Fibroblast of lung (primary cell): ENCODE measurements around the gene APBA2. TPM values are rescaled to one million over a fixed set of nuclear protein-coding genes. Genes with fewer than 3 reads are reported as not detected.

ENCODE experiments used
- DNase-seq, 2 donors: peaks; one replicate each; pipeline versions ENCODE4 v3.0.0 to v3.0.0-alpha.2; 2010; ENCODE audit warnings: low read depth in 2 of 2
- H2AFZ ChIP-seq: 2 replicates; pipeline ENCODE4 v1.5.1; 2012; ENCODE audit warnings: low read length, control low read depth, inconsistent platforms
- H3K27ac ChIP-seq: 2 replicates; pipeline ENCODE4 v1.5.1; 2011; ENCODE audit warnings: low read length, control low read depth; ENCODE audit not compliant: insufficient read depth
- H3K27me3 ChIP-seq: 2 replicates; pipeline ENCODE4 v1.5.1; 2011; ENCODE audit warnings: mild to moderate bottlenecking, low read length; ENCODE audit not compliant: control insufficient read depth, insufficient read depth
- H3K36me3 ChIP-seq: 2 replicates; pipeline ENCODE4 v1.5.1; 2011; ENCODE audit warnings: low read length; ENCODE audit not compliant: control insufficient read depth, insufficient read depth
- H3K4me1 ChIP-seq: 2 replicates; pipeline ENCODE4 v1.5.1; 2011; ENCODE audit warnings: low read length; ENCODE audit not compliant: control insufficient read depth, insufficient read depth; ENCODE audit errors: extremely low read depth
- H3K4me2 ChIP-seq: 2 replicates; pipeline ENCODE4 v1.5.1; 2011; ENCODE audit warnings: low read length, control low read depth; ENCODE audit not compliant: insufficient read depth; ENCODE audit errors: extremely low read depth
- H3K4me3 ChIP-seq, 4 experiments: fragments of 200-600 bp in 1 of 4; sonication (generic) in 1 of 4; replicated peaks in 1 of 4; 2 replicates each; pipeline ENCODE4 v1.5.1; 2011 to 2016; ENCODE audit warnings: low read length in 4 of 4, low read depth in 3 of 4, mild to moderate bottlenecking in 3 of 4, control low read depth in 2 of 4, inconsistent platforms in 1 of 4, mixed read lengths in 1 of 4; ENCODE audit not compliant: insufficient read depth in 1 of 4; ENCODE audit errors: control extremely low read depth in 1 of 4
- H3K79me2 ChIP-seq: 2 replicates; pipeline ENCODE4 v1.5.1; 2012; ENCODE audit warnings: mild to moderate bottlenecking, low read length, inconsistent platforms; ENCODE audit not compliant: control insufficient read depth, insufficient read depth
- H3K9ac ChIP-seq: 2 replicates; pipeline ENCODE4 v1.5.1; 2011; ENCODE audit warnings: mild to moderate bottlenecking, low read length, control low read depth; ENCODE audit not compliant: insufficient read depth
- H3K9me3 ChIP-seq: 2 replicates; pipeline ENCODE4 v1.5.1; 2012; ENCODE audit warnings: low read depth, low read length; ENCODE audit not compliant: control insufficient read depth, insufficient read depth
- H4K20me1 ChIP-seq: 2 replicates; pipeline ENCODE4 v1.5.1; 2011; ENCODE audit warnings: low read length; ENCODE audit not compliant: control insufficient read depth, insufficient read depth; ENCODE audit errors: extremely low read depth
- CTCF ChIP-seq, 2 donors: IDR thresholded peaks in 1 of 2; conservative IDR thresholded peaks in 1 of 2; 1 replicate in 1 of 2; 2 replicates in 1 of 2; pipeline ENCODE4 v1.5.1; 2011 to 2012; ENCODE audit warnings: low read length in 2 of 2, control low read depth in 1 of 2, inconsistent platforms in 1 of 2, low read depth in 1 of 2, mild to moderate bottlenecking in 1 of 2
- EZH2 ChIP-seq: IDR thresholded peaks from 2 replicates; pipeline ENCODE4 v1.5.1; 2012; ENCODE audit warnings: low read length, control low read depth, mild to moderate bottlenecking; ENCODE audit errors: missing control alignments
- polyA plus RNA-seq, 2 donors: library from polyadenylated mRNA; depleted of rRNA in 1 of 2; stranded (reverse) in 1 of 2; unstranded in 1 of 2; fragments of >200 nt; gene quantifications; 2 replicates each; pipeline ENCODE4 v1.2.1, GENCODE V29; 2011 to 2012; ENCODE audit warnings: missing spikeins in 1 of 2
- total RNA-seq: library from RNA; depleted of rRNA; stranded (reverse); fragments of >200 nt; gene quantifications from 2 replicates; pipeline ENCODE4 v1.2.1, GENCODE V29; 2014

Gene APBA2
- total and polyA plus RNA-seq, 2 donors (not counting 1 experiment from before 2014, with no cell fraction given): 9.5 to 20.3 TPM

- no peak overlapping the region for H3K4me2 ChIP-seq
- H3K4me3 ChIP-seq: no peak overlapping the region
- no peak overlapping the region for H2AFZ ChIP-seq
- no peak overlapping the region for H3K27ac ChIP-seq
- no peak for DNase-seq
- no peaks in the 10 kb centered on the region for H4K20me1 ChIP-seq
- no peaks in the 10 kb centered on the region for H3K79me2 ChIP-seq
- no peaks in the 10 kb centered on the region for H3K4me1 ChIP-seq
- H3K36me3 ChIP-seq: no peaks in the 10 kb centered on the region
- no peaks in the 10 kb centered on the region for H3K9me3 ChIP-seq
- no peaks in the 10 kb centered on the region for H3K27me3 ChIP-seq
- no peak overlapping the region for H3K9ac ChIP-seq
- TF ChIP-seq CTCF (conservative IDR thresholded peaks at IDR 0.05 in 1 of 2, IDR thresholded peaks at IDR 0.05 in 1 of 2; ENCODE audit: low read depth in 1 of 2, low read length in 2 of 2) (no peak), EZH2 (no peak)
Observed at GRCh38 chr15:29003840-29004233, 118.1 kb downstream of the APBA2 start.

- no peak for DNase-seq
- TF ChIP-seq EZH2 (no peak), CTCF (conservative IDR thresholded peaks at IDR 0.05 in 1 of 2, IDR thresholded peaks at IDR 0.05 in 1 of 2; ENCODE audit: low read depth in 1 of 2, low read length in 2 of 2) (no peak)
- Histone ChIP-seq H3K4me1 (no peaks in the 10 kb centered on the region), H3K27ac (no peak overlapping the region), H3K79me2 (no peaks in the 10 kb centered on the region), H2AFZ (no peak overlapping the region), H3K27me3 (no peaks in the 10 kb centered on the region), H4K20me1 (no peaks in the 10 kb centered on the region), H3K36me3 (no peaks in the 10 kb centered on the region), H3K9me3 (no peaks in the 10 kb centered on the region), H3K4me3 (no peak overlapping the region), H3K4me2 (no peak overlapping the region), H3K9ac (no peak overlapping the region)
Observed at GRCh38 chr15:29005931-29006330, 120.2 kb downstream of the APBA2 start.

- Histone ChIP-seq H3K4me2 (no peak overlapping the region), H2AFZ (no peak overlapping the region), H3K79me2 (no peaks in the 10 kb centered on the region), H3K4me3 (no peak overlapping the region), H3K36me3 (no peaks in the 10 kb centered on the region), H3K27ac (no peak overlapping the region), H4K20me1 (no peaks in the 10 kb centered on the region), H3K4me1 (no peaks in the 10 kb centered on the region), H3K27me3 (no peaks in the 10 kb centered on the region), H3K9ac (no peak overlapping the region), H3K9me3 (no peaks in the 10 kb centered on the region)
- DNase-seq: no peak
- no peak for TF ChIP-seq EZH2
- no peak for TF ChIP-seq CTCF (conservative IDR thresholded peaks at IDR 0.05 in 1 of 2, IDR thresholded peaks at IDR 0.05 in 1 of 2; ENCODE audit: low read depth in 1 of 2, low read length in 2 of 2)
Observed at GRCh38 chr15:29008846-29009245, 123.1 kb downstream of the APBA2 start.
